Anterior cingulate cortex (tissue), 58 donors: ENCODE data around the gene KCTD3.

ENCODE experiments used
- DNase-seq, 58 donors: peaks; one replicate each; lab custom pipeline; 2025; lab: John Stamatoyannopoulos, UW

Gene KCTD3

DNA sequence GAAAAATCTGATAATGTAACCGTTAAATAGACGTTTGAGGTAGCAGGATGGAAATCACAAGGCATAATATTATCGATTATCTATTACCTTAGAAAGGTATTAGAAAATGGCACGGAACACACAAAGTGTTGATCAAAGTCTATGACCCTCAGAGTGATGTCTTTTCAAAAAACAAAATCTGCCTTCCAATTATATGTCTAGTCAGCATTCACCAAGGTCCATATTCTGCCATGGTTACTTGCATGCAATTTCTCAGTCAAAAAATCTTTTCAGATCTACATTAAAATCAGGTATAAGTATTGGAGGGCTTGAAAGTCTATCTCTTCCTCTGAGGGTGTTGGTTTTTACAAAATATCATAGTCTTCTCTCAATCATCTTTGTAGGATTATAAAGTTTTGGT, 81.9 kb downstream of the KCTD3 start:
- no peak for DNase-seq

DNA sequence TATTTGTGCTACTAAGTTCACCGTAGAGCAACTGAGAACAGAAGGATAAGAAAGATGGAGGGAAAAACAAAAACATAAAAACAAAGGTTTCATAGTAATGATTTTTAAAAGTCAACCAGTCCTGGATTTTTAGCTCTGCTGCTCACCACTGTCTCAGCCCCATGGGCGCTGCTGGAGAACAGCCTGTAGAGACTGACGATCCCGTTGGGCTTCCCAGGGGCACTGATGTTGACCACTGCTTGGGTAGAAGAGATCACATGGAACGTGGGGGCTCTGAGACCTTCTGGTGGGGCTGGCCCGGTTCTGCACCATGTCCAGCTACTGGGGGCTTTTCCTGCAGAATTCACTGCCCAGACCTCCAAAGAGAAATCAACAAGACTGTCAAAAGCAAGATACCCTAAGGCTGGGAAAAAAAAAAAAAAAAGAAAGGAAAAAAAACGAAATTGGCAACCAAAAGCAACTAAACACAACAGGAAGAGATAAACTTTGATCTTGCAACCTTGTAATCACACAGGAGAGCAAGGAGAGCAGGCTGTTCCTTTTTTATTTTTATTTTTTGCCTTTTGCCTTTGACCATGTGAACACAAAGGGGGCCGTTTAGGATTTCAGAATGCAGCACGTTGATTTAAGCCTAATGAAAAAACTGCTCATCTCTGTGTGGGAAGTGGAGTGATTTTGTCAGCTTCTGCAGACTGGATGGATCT, 83.5 kb downstream of the KCTD3 start:
- DNase-seq, result no peak

DNA sequence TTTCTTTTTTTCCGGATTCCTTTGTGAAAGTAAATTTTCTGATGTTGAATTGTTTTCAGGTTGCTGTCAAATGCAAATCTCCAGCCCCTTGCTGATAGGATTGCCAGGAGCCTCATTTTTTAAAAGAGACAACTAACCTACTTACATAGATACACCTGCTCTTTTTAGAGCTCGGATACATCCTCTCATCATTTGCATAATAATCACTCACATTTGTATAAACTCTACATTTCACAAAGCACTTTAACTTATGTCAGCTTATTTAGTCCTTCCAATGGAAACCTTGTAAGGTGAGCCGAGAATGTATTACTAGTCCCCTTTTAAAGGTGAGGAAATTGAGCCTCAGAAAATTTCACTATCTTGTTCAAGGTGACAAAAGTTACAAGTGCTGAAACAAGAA, 84.8 kb downstream of the KCTD3 start:
- DNase-seq, result no peak

DNA sequence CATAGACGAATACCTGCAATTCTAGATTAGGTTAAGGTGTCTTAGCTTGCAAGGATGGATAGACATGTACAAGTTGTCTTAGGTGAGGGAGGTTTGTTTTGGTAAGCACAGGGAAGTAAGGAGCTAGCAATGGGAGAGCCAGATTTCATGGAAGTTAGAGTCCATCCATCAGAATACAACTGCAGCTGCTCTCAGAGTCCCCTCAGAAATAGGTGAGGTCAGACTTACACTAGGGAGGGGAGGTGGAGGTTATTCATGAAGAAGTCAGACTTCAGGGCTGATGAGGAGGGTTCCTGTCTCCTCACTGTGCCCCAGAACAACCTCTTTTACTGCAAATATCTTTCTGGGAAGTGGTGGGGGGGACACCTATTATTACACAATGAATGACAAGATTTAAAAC, 85.3 kb downstream of the KCTD3 start:
- no peak for DNase-seq

DNA sequence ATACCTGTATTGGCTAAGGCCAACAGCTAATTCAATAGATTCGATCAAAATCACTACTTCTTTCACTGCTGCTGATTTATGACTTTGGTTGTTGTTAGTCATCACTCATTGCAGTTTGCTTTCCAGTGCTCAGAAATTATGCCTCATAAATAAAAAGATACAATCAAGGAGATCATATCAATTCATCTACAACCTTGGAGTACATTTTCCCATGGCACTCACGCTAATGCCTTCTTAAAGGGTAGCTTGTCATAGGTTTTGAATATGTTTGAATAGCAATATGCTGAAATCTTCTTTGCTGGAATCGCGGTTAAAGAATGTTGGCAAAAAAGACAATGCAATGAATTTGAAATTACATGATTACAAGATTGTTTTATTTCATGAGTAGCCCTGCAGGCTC, 89.9 kb downstream of the KCTD3 start:
- DNase-seq, result no peak

DNA sequence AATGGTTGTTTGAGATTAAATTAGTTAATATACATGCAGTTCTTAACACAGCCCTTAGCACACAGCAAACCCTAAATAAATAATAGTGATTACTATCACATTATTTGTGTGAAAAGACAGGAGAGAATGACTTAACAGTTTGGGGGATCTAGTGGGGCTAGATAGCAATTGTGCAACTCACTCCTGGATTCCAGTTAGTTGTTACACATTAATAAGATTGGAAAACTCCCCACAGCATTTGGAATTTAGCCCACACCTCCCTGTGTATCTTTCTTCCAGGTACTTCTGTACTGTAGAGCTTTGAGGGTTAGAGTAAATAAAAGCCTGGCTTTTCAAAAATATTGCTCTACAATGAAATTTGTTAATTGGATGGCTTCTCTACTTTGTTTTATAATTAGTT, 93.2 kb downstream of the KCTD3 start:
- no peak for DNase-seq

DNA sequence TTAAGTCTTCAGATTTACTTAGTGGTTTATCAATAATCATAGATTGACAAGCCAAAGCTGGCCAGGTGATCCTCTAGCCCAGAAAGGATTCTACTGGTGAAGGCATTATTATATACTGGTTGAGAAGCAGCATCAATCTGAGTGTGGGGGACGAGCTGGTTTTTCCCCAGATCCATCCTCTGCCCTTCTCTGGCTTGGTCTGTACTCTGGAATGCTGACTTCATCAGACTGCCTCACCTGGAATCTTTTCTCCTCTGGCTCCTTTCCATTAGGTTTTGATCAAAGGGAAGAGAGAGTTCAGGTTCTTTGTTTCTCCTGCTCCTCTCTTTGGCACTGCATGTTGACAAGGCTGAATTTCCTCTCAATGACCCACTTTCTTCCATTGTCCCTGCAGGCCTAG, 93.9 kb downstream of the KCTD3 start:
- DNase-seq, result no peak

DNA sequence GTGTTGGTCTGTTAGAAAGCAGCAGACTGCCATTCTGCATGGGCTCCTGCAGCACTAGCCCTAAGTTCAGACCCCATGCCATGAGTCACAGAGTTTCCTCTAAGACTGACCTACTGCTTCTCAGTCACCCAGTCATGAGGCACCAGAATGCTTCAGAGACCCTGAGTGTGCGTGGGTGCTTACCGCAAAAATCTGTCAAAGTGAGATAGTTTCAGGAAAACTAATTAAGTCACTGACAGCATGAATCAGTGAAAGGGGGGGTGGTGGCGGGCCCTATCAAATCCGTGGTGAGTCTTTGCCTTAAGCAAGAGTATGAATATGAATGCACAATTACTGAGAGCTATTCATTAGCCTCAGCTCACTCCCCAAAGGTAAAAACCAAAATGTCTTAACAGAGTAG, 98.1 kb downstream of the KCTD3 start:
- peak in 1 of 58 donors; percentile 1 for DNase-seq

DNA sequence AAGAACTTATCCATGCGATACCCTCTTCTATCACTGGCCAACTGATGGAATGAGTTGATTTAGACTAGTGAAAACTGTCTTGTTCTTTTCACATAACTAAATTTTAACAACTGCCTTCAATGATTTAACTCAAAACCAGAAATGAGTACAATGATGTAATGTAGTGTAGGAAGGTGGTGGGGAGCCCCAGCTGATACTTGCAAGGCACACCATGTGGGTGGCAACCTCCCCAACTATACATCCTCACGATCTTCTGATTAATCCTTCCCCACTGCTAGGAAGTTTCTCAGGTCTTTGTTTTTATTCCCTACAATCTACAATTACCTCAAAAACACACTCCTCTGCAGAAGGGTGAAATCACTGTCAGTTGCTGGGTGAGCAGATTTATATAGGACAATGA, 100.7 kb downstream of the KCTD3 start:
- peak in 13 of 58 donors; percentile 0 to 18 (median 7) for DNase-seq

DNA sequence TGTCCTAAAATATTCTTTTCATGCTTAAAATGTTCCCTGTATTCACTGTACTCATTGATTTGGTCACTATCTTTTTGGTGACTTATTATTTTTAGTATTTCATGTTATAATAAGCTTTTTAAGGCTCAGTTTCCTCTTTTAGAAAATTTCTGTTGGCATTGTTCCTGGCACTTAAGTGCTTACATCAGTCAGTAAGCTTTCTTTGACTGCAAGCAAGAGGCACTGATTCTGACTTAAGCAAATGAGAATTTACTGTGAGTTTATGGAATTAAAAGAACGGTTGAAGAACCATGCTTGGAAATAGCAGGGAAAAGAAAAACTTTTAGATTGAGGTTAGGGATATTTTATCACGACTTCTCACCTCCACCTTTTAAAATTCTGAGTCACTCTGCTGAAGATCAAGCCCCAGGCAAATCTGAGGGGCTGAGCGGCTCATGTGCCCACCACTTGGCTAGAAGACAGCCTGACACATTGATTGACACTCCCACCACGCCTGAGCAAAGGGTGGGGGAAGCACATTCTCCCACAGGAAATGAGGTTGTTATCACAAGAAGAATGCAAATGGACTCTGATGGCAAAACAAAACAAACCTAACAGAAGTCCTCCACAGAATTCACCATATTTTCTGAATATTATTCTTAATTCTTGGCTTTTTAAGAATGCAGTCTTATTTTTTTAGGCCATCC, 102.8 kb downstream of the KCTD3 start:
- no peak for DNase-seq
